ENCODE measurements around the gene KANSL1.

The KANSL1 gene

GRCh38 chr17:46001390-46002310 lies 191.6 kb downstream of the KANSL1 start:
- DNase-seq (ENCODE audit: low spot score), result no peak
- TF ChIP-seq CTCF (IDR thresholded peaks at IDR 0.05; ENCODE audit: extremely low read depth, missing control alignments), result no peak

- DNase-seq (ENCODE audit: low spot score), result no peak
- no peak for TF ChIP-seq CTCF (IDR thresholded peaks at IDR 0.05; ENCODE audit: extremely low read depth, missing control alignments)
These were observed 192.5 kb downstream of the KANSL1 start for GRCh38 chr17:46000757-46001156.

- TF ChIP-seq CTCF (IDR thresholded peaks at IDR 0.05; ENCODE audit: extremely low read depth, missing control alignments), result no peak
- no peak for DNase-seq (ENCODE audit: low spot score)
These were observed 192.9 kb downstream of the KANSL1 start for GRCh38 chr17:46000292-46000691.

GRCh38 chr17:45999900-46000290 lies 193.3 kb downstream of the KANSL1 start:
- no peak for DNase-seq (ENCODE audit: low spot score)

GRCh38 chr17:45998987-45999899 lies 194.0 kb downstream of the KANSL1 start, which contains the start of gene STH:
Gene STH (plus strand): TSS chr17:45999250. CDS start chr17:45999280, 30 bp downstream.
- DNase-seq (ENCODE audit: low spot score), result no peak
- TF ChIP-seq CTCF (IDR thresholded peaks at IDR 0.05; ENCODE audit: extremely low read depth, missing control alignments), result no peak

More at GRCh38 chr17:45999900-46000290, 193.3 kb downstream of the KANSL1 start:
- no peak for TF ChIP-seq CTCF (IDR thresholded peaks at IDR 0.05; ENCODE audit: extremely low read depth, missing control alignments)

GRCh38 chr17:45997624-45998023 lies 195.6 kb downstream of the KANSL1 start:
- DNase-seq (ENCODE audit: low spot score), result no peak
- no peak for TF ChIP-seq CTCF (IDR thresholded peaks at IDR 0.05; ENCODE audit: extremely low read depth, missing control alignments)

Measured in GM20000 (cell line).